H9 (cell line): ENCODE data around the gene GABRB3. TPM values are rescaled to one million over a fixed set of nuclear protein-coding genes. Genes with fewer than 3 reads are reported as not detected.

Source experiments
- DNase-seq: peaks from one replicate; pipeline ENCODE4 v3.0.0-alpha.2; 2017
- H2AFZ ChIP-seq: one replicate; pipeline ENCODE4 v1.6.1; 2013; ENCODE audit warnings: mild to moderate bottlenecking, low read length, control low read depth, moderate library complexity
- H2AK5ac ChIP-seq: 2 replicates; pipeline ENCODE4 v1.6.1; 2013; ENCODE audit warnings: low read length, control low read depth, mixed read lengths; ENCODE audit not compliant: insufficient read length
- H2BK120ac ChIP-seq: one replicate; pipeline ENCODE4 v1.6.1; 2013; ENCODE audit warnings: low read depth, mild to moderate bottlenecking, low read length, control low read depth, inconsistent platforms; ENCODE audit not compliant: poor library complexity, severe bottlenecking
- H2BK12ac ChIP-seq: 2 replicates; pipeline ENCODE4 v1.6.1; 2013; ENCODE audit warnings: low read length, control low read depth, mixed read lengths, low read depth; ENCODE audit not compliant: insufficient read length
- H2BK15ac ChIP-seq: 2 replicates; pipeline ENCODE4 v1.6.1; 2013; ENCODE audit warnings: low read depth, low read length, control low read depth
- H2BK20ac ChIP-seq: one replicate; pipeline ENCODE4 v1.6.1; 2013; ENCODE audit warnings: low read depth, mild to moderate bottlenecking, low read length, control low read depth, inconsistent platforms; ENCODE audit not compliant: poor library complexity, severe bottlenecking
- H2BK5ac ChIP-seq: 2 replicates; pipeline ENCODE4 v1.6.1; 2013; ENCODE audit warnings: low read length, control low read depth, mixed read lengths; ENCODE audit not compliant: insufficient read length
- H3K14ac ChIP-seq: 2 replicates; pipeline ENCODE4 v1.6.1; 2013; ENCODE audit warnings: low read length, control low read depth; ENCODE audit not compliant: insufficient read depth
- H3K18ac ChIP-seq: 2 replicates; pipeline ENCODE4 v1.6.1; 2013; ENCODE audit warnings: low read depth, mild to moderate bottlenecking, mixed read lengths, low read length, control low read depth; ENCODE audit not compliant: insufficient read length
- H3K23ac ChIP-seq: 2 replicates; pipeline ENCODE4 v1.6.1; 2013; ENCODE audit warnings: low read length, control low read depth, mixed read lengths, low read depth; ENCODE audit not compliant: insufficient read length
- H3K23me2 ChIP-seq: 2 replicates; pipeline ENCODE4 v1.6.1; 2013; ENCODE audit warnings: low read depth, mild to moderate bottlenecking, mixed read lengths, low read length, control low read depth; ENCODE audit not compliant: insufficient read length, poor library complexity, severe bottlenecking
- H3K27ac ChIP-seq: 2 replicates; pipeline ENCODE4 v1.5.1; 2013; ENCODE audit warnings: low read length, control low read depth, mixed read lengths, low read depth; ENCODE audit not compliant: insufficient read length
- H3K27me3 ChIP-seq: 2 replicates; pipeline ENCODE4 v1.6.1; 2013; ENCODE audit warnings: low read length, control low read depth, inconsistent platforms; ENCODE audit not compliant: insufficient read depth
- H3K4ac ChIP-seq: 2 replicates; pipeline ENCODE4 v1.6.1; 2013; ENCODE audit warnings: low read depth, mild to moderate bottlenecking, control low read depth, inconsistent platforms, low read length, moderate library complexity
- H3K4me1 ChIP-seq: 2 replicates; pipeline ENCODE4 v1.6.1; 2013; ENCODE audit warnings: low read length, control low read depth, inconsistent platforms; ENCODE audit not compliant: insufficient read depth
- H3K4me2 ChIP-seq: 2 replicates; pipeline ENCODE4 v1.6.1; 2013; ENCODE audit warnings: low read length, control low read depth, mixed read lengths; ENCODE audit not compliant: insufficient read length, insufficient read depth
- H3K56ac ChIP-seq: 2 replicates; pipeline ENCODE4 v1.6.1; 2013; ENCODE audit warnings: low read depth, mild to moderate bottlenecking, mixed read lengths, low read length, control low read depth; ENCODE audit not compliant: insufficient read length
- H3K79me1 ChIP-seq: 2 replicates; pipeline ENCODE4 v1.6.1; 2013; ENCODE audit warnings: low read depth, mild to moderate bottlenecking, moderate library complexity, low read length, control low read depth, inconsistent platforms; ENCODE audit not compliant: insufficient read depth, poor library complexity, severe bottlenecking
- H3K79me2 ChIP-seq: 2 replicates; pipeline ENCODE4 v1.6.1; 2013; ENCODE audit warnings: low read length, control low read depth, inconsistent platforms; ENCODE audit not compliant: insufficient read depth
- H3K9ac ChIP-seq: 2 replicates; pipeline ENCODE4 v1.6.1; 2013; ENCODE audit warnings: low read length, control low read depth, mixed read lengths; ENCODE audit not compliant: insufficient read length; ENCODE audit errors: extremely low read depth
- H3K9me3 ChIP-seq: one replicate; pipeline ENCODE4 v1.6.1; 2013; ENCODE audit warnings: low read depth, low read length, inconsistent platforms; ENCODE audit not compliant: control insufficient read depth
- H3T11ph ChIP-seq: one replicate; pipeline ENCODE4 v1.6.1; 2013; ENCODE audit warnings: mild to moderate bottlenecking, low read length, control low read depth, inconsistent platforms
- H4K20me1 ChIP-seq: one replicate; pipeline ENCODE4 v1.6.1; 2013; ENCODE audit not compliant: control insufficient read depth, insufficient read length, insufficient read depth
- H4K5ac ChIP-seq: 2 replicates; pipeline ENCODE4 v1.6.1; 2013; ENCODE audit warnings: low read depth, mild to moderate bottlenecking, mixed read lengths, low read length, control low read depth; ENCODE audit not compliant: insufficient read length
- H4K8ac ChIP-seq: replicated peaks from 2 replicates; pipeline ENCODE4 v1.6.1; 2013; ENCODE audit warnings: low read length, control low read depth, mixed read lengths, low read depth; ENCODE audit not compliant: insufficient read length
- H4K91ac ChIP-seq: 2 replicates; pipeline ENCODE4 v1.6.1; 2013; ENCODE audit warnings: low read depth, mild to moderate bottlenecking, moderate library complexity, mixed read lengths, low read length, control low read depth; ENCODE audit not compliant: insufficient read length
- H3K27ac Mint-ChIP-seq, 3 experiments: 2 replicates in 2 of 3; 3 replicates in 1 of 3; pipeline ENCODE4 v1.8.0; 2020 to 2021; ENCODE audit warnings: mixed read lengths in 3 of 3, mild to moderate bottlenecking in 1 of 3, moderate library complexity in 1 of 3
- H3K27me3 Mint-ChIP-seq: 2 replicates; pipeline ENCODE4 v1.8.0; 2021; ENCODE audit warnings: low read depth, mild to moderate bottlenecking, moderate library complexity, mixed read lengths
- H3K36me3 Mint-ChIP-seq, 3 experiments: 2 replicates in 2 of 3; 3 replicates in 1 of 3; pipeline ENCODE4 v1.8.0; 2020 to 2021; ENCODE audit warnings: low read depth in 3 of 3, mixed read lengths in 3 of 3; ENCODE audit not compliant: insufficient read depth in 1 of 3
- H3K4me1 Mint-ChIP-seq, 2 experiments: 2 replicates each; pipeline ENCODE4 v1.8.0; 2020; ENCODE audit warnings: mixed read lengths in 2 of 2
- H3K4me3 Mint-ChIP-seq, 2 experiments: 2 replicates in 1 of 2; 3 replicates in 1 of 2; pipeline ENCODE4 v1.8.0; 2020 to 2021; ENCODE audit warnings: mild to moderate bottlenecking in 2 of 2, mixed read lengths in 2 of 2, moderate library complexity in 1 of 2
- H3K9me3 Mint-ChIP-seq, 2 experiments: 2 replicates in 1 of 2; 3 replicates in 1 of 2; pipeline ENCODE4 v1.8.0; 2020; ENCODE audit warnings: mild to moderate bottlenecking in 2 of 2, mixed read lengths in 2 of 2, moderate library complexity in 1 of 2
- WGBS: extraction: QIAGEN DNeasy Blood & Tissue Kit; methylation state at CpG from one replicate; pipeline ENCODE4 v1.1.7; 2013; ENCODE audit warnings: missing lambda C conversion rate, low lambda C conversion rate, mixed read lengths; ENCODE audit not compliant: insufficient read length; ENCODE audit errors: extremely low coverage; 5-methylcytosine and 5-hydroxymethylcytosine counted together
- long read RNA-seq: library from polyadenylated mRNA; unstranded; transcript quantifications from one replicate; pipeline ENCODE4 v2.0.0, GENCODE V29; 2020
- total RNA-seq: library from RNA; stranded (reverse); gene quantifications from 2 replicates; pipeline ENCODE4 v1.2.1, GENCODE V29; 2021
- TF ChIP-seq, protein P1 (sequence below): fragments of 200-600 bp; sonication (generic); conservative IDR thresholded peaks from 3 replicates; pipeline ENCODE4 v1.8.0; 2021; ENCODE audit warnings: antibody characterized with exemption, mild to moderate bottlenecking

GABRB3 gene
- total RNA-seq, result 98.2 and 112 TPM in 2 replicates
- long read RNA-seq, full-length matches to known transcripts, result 86 of 115 reads
- long read RNA-seq, partial matches to known transcripts, result 5 of 115 reads
- long read RNA-seq, other reads (novel, unspliced or antisense), result 24 of 115 reads

DNA sequence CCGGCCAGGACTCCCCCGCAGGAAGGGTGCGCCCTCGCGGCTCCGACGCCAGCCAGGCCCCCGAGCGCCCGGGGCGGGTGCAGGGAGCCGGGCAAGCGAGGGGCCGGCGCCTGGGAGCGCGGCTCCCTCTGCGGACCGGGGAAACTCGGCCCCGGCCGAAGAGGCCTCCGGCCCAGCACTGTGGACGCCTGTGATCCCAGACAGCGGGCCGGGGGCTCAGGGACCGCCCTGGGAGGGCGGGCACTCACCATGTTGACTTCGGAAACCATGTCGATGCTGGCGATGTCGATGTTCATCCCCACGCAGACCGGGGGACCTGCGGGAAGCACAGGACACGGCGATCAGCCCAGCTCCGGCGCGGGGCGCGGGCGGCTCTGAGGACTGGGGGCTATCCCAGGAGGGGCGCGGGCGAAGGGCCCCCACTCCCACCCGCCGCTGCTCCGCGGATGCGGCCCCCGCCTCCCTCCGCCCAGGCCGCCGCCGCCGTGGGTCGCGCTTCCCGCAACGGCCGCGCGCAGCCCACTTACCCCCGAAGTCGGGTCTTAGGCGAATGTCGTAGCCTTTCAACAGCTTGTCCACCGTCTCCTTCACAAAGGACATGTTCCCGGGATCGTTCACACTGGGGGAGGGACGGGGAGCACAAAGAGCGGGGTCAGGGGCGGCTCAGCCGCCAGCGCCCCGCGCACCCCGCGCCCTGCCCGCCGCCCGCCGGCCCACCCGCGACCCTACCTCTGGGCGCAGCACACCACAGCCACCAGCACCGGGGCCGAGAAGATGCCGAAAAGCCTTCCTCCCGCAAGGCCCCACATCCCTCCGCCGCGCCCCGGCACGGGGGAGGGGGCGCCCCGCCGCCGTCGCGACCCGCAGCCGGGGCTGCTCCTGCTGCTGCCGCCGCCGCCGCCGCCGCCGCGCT, at the start of gene GABRB3:
TSS of gene GABRB3 (minus strand) at position 913 of the 913 bp plus-strand sequence.
- Mint-ChIP-seq H3K4me1 (peaks cover 61 to 66% of the 10 kb centered on the region in 2 experiments), H3K27me3 (0 out of 2 replicates have a peak, but pooled peaks cover 3% of the 10 kb centered on the region), H3K9me3 (0 out of 5 replicates have a peak, but pooled peaks cover 0 to 2% of the 10 kb centered on the region in 2 experiments), H3K36me3 (peaks cover 4 to 25% (median 12%) of the 10 kb centered on the region in 3 experiments; a peak in 6 of 7 replicates), H3K27ac (peak within 1 kb of the TSS in 2 of 3 experiments; percentile 89 to 94; a peak in 3 of 7 replicates), H3K4me3 (peak within 1 kb of the TSS; percentile 86 to 90)
- Histone ChIP-seq H3K4ac (no peak within 1 kb of the TSS), H3K23me2 (peaks cover 10% of the 10 kb centered on the region), H4K20me1 (no peaks in the 10 kb centered on the region), H2BK15ac (no peak within 1 kb of the TSS; the same call in 1 of the 2 replicates), H3T11ph (no peak within 1 kb of the TSS), H3K56ac (no peak within 1 kb of the TSS), H4K8ac (no peak within 1 kb of the TSS), H3K4me2 (peak within 1 kb of the TSS; percentile 66), H3K27me3 (no peaks in the 10 kb centered on the region), H2BK12ac (no peak within 1 kb of the TSS), H2AFZ (no peak within 1 kb of the TSS), H2AK5ac (no peak within 1 kb of the TSS), H3K23ac (no peak within 1 kb of the TSS), H4K91ac (no peak within 1 kb of the TSS), H2BK120ac (no peak within 1 kb of the TSS), H3K4me1 (peaks cover 16% of the 10 kb centered on the region; the same call in 1 of the 2 replicates), H3K18ac (no peak within 1 kb of the TSS), H3K9ac (peak within 1 kb of the TSS; percentile 73), H4K5ac (no peak within 1 kb of the TSS), H3K79me2 (peaks cover 7% of the 10 kb centered on the region; the same call in 1 of the 2 replicates), H2BK5ac (no peak within 1 kb of the TSS), H3K27ac (no peak within 1 kb of the TSS), H3K14ac (peak within 1 kb of the TSS; percentile 45), H2BK20ac (no peak within 1 kb of the TSS), H3K79me1 (no peaks in the 10 kb centered on the region), H3K9me3 (no peaks in the 10 kb centered on the region)
- no peak for DNase-seq
- no CpG with 5 or more reads among the region's 112 CpGs for WGBS
- TF ChIP-seq, protein P1, sequence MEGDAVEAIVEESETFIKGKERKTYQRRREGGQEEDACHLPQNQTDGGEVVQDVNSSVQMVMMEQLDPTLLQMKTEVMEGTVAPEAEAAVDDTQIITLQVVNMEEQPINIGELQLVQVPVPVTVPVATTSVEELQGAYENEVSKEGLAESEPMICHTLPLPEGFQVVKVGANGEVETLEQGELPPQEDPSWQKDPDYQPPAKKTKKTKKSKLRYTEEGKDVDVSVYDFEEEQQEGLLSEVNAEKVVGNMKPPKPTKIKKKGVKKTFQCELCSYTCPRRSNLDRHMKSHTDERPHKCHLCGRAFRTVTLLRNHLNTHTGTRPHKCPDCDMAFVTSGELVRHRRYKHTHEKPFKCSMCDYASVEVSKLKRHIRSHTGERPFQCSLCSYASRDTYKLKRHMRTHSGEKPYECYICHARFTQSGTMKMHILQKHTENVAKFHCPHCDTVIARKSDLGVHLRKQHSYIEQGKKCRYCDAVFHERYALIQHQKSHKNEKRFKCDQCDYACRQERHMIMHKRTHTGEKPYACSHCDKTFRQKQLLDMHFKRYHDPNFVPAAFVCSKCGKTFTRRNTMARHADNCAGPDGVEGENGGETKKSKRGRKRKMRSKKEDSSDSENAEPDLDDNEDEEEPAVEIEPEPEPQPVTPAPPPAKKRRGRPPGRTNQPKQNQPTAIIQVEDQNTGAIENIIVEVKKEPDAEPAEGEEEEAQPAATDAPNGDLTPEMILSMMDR, result no peak
